Effector memory CD4-positive, alpha-beta T cell (primary cell): Measurements from ENCODE around the gene RFT1.

ENCODE experiments used
- DNase-seq, 3 donors: peaks; one replicate each; pipeline ENCODE4 v3.0.0-alpha.2; 2020
- H3K27ac ChIP-seq: 2 replicates; pipeline ENCODE4 v1.7.0; 2013; ENCODE audit warnings: mild to moderate bottlenecking, low read length, moderate library complexity; ENCODE audit not compliant: insufficient read depth, poor library complexity, severe bottlenecking
- H3K27me3 ChIP-seq: replicated peaks from 2 replicates; pipeline ENCODE4 v1.7.0; 2013; ENCODE audit warnings: mild to moderate bottlenecking, low read length; ENCODE audit not compliant: insufficient read depth, control insufficient read depth, poor library complexity, severe bottlenecking
- H3K36me3 ChIP-seq: 2 replicates; pipeline ENCODE4 v1.7.0; 2013; ENCODE audit warnings: mild to moderate bottlenecking, low read length, moderate library complexity; ENCODE audit not compliant: control insufficient read depth, insufficient read depth
- H3K4me1 ChIP-seq: 2 replicates; pipeline ENCODE4 v1.7.0; 2013; ENCODE audit warnings: low read length, mild to moderate bottlenecking; ENCODE audit not compliant: control insufficient read depth, insufficient read depth, poor library complexity, severe bottlenecking
- H3K4me3 ChIP-seq: 2 replicates; pipeline ENCODE4 v1.7.0; 2013; ENCODE audit warnings: low read length, low read depth, mild to moderate bottlenecking; ENCODE audit not compliant: insufficient read depth, poor library complexity, severe bottlenecking
- H3K9me3 ChIP-seq: 2 replicates; pipeline ENCODE4 v1.7.0; 2013; ENCODE audit warnings: mild to moderate bottlenecking, low read length, moderate library complexity; ENCODE audit not compliant: control insufficient read depth

RFT1 gene

DNA sequence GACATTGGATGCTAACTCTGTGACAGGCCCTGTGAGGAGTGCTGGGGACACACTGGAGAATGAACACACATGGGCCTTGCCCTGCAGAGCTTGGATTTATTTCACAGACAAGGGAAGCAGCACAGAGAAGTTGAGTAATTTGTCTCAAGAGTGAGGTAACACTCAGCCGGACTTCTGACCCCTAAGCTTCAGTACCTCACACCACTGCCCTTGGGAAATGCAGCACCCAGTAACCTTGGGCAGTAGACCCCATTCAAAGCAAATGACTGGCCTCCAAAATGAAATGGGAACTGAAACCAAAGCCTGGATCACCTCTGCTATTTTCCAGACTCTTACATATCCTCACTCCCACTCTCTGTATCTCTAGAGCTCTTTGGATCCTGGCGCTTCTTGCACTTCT is 37.3 kb downstream of the RFT1 start:
- peaks cover 51% of the 10 kb centered on the region for H3K36me3 ChIP-seq
- no peaks in the 10 kb centered on the region for H3K27me3 ChIP-seq
- DNase-seq, result no peak
- no peak overlapping the region for H3K4me3 ChIP-seq
- no peaks in the 10 kb centered on the region for H3K9me3 ChIP-seq
- no peaks in the 10 kb centered on the region for H3K4me1 ChIP-seq
- H3K27ac ChIP-seq, result no peak overlapping the region

DNA sequence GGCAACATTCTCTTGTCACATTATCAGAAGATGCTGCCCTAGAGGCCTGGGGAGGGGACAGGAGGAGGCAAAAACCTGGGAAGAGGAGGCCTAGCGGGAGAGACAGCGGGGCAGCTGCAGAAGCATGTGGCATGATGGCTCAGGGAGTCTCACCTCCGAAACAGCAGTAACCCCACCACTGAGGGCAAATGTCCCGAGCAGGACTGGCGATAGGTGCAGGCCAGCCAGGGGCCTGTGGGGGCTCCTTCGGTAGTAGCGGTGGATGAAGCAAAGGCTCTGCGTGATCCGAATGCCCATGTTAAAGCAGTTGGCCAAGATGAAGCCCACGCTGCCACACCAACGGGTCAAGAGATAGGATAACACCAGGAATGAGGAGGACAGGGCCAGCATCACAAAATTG is 38.0 kb downstream of the RFT1 start:
- Histone ChIP-seq H3K9me3 (no peaks in the 10 kb centered on the region), H3K27me3 (no peaks in the 10 kb centered on the region), H3K4me3 (no peak overlapping the region), H3K36me3 (peaks cover 55% of the 10 kb centered on the region), H3K27ac (no peak overlapping the region), H3K4me1 (no peaks in the 10 kb centered on the region)
- DNase-seq, result no peak

DNA sequence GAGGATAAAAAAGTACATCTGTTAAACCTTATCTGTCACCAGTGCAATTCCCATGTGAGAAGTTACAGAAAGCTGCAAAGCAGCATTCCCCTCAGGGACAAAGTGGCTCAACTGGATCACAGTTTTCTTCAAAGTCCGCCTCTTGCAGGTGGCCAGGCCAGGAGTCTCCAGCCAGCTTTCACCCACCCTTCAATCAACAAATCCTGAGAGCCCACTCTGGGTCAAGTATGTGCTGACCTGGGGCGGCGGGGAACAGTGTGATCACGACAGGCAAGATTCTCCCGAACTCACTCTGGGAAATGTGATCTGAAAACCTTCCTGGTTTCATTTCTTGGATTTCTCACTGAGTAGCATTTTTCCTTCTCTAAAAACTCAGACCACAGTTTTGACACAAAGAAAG is 39.2 kb downstream of the RFT1 start:
- H3K4me3 ChIP-seq, result no peak overlapping the region
- no peaks in the 10 kb centered on the region for H3K27me3 ChIP-seq
- H3K27ac ChIP-seq, result no peak overlapping the region
- H3K36me3 ChIP-seq, result peaks cover 56% of the 10 kb centered on the region
- DNase-seq, result no peak
- no peaks in the 10 kb centered on the region for H3K4me1 ChIP-seq
- H3K9me3 ChIP-seq, result no peaks in the 10 kb centered on the region

DNA sequence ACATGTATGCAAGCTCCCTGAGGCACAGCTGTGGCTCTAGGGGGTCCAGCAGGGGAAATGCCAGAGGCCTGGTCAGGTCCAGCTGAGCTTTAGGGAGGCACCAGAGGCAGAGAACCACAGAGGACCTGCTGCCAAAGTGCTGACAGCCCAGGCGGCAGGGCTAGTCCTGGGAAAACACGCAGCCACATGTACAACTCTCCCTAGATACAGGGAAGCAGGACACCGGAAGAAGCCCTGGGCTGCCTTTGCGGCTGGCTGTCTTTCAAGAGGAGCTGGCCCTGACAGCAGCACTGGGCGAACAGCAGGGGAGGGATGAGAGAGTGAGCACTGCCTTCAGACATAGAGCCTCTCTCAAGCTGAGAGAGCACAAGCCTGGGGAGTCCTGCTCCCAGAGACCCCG is 40.7 kb downstream of the RFT1 start:
- H3K4me3 ChIP-seq, result no peak overlapping the region
- no peaks in the 10 kb centered on the region for H3K4me1 ChIP-seq
- H3K36me3 ChIP-seq, result peaks cover 47% of the 10 kb centered on the region
- no peak for DNase-seq
- no peaks in the 10 kb centered on the region for H3K9me3 ChIP-seq
- H3K27ac ChIP-seq, result no peak overlapping the region
- H3K27me3 ChIP-seq, result no peaks in the 10 kb centered on the region

DNA sequence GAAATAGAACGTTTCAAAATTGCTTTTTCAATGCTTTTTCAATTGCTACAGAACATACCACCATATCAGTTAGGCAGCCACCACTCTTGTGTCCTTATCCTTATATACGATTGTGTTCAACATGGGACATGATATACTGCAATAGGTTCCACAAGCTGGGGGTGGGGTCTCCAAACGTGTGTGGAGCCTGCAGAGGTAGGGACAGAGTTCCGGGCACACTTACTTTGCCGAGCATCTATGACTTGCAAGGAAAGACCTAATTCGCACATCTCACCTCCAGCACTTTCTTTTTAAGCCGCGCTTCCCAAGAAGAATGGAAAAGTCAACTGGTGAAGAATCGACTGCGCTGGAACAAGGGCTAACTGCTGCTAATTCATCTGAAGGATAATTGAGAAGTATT is 44.8 kb downstream of the RFT1 start:
- Histone ChIP-seq H3K27ac (no peak overlapping the region), H3K9me3 (no peaks in the 10 kb centered on the region), H3K36me3 (peaks cover 21% of the 10 kb centered on the region), H3K4me3 (no peak overlapping the region), H3K27me3 (no peaks in the 10 kb centered on the region), H3K4me1 (no peaks in the 10 kb centered on the region)
- DNase-seq, result no peak

DNA sequence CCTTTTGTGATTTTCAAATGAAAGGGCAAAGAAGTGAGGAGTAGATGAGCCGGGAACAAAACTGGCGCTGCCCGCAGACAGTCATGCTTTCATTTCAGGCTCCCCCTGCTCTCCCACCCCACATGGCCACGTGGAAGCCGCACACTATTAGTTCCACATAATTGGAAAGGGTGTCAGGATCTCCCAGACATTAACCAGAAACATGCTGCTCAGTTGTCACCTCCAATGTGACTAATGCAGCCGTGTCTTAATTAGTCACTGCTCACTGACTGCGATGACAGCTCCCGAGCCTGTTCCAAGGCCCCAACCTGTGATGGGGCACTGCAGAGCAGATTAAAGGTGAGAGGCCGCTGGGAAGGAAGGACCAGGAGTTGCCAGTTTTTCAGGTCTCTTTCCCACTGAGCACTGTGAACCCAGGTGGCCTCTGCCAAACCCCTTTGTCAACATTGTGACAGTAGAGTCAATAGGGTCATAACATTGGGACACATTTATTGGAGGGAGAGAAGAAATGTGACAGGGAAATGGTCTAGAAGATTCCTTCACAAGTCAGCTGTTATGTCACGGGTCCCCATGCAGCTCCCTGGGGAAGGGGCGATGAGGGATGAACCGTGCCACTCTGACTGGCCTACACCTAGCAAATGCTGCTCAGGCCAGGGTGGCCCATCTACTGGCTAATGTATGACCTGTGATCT is 45.8 kb downstream of the RFT1 start:
- no peak for DNase-seq
- Histone ChIP-seq H3K27ac (no peak overlapping the region), H3K4me3 (no peak overlapping the region), H3K4me1 (no peaks in the 10 kb centered on the region), H3K36me3 (peaks cover 14% of the 10 kb centered on the region), H3K9me3 (no peaks in the 10 kb centered on the region), H3K27me3 (no peaks in the 10 kb centered on the region)

DNA sequence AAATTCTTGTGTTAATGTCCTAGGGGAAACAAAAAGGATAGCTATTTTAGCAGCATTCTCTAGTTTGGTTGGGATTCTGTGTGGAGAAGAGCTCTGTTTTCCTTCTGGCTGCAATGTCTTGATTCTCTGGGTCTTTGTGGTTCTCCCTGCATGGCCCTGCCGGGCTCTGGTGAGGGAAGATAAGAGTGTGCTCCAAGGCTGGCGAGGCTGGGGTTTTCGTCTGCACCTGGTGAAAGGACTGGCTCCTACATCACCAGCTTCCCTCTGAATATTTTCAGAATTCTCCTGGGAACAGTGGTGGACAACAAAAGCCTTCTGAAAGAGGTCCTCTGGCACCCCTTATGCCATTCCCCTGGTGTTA is 46.3 kb downstream of the RFT1 start:
- H3K36me3 ChIP-seq, result peaks cover 10% of the 10 kb centered on the region
- DNase-seq, result no peak
- no peak overlapping the region for H3K4me3 ChIP-seq
- no peak overlapping the region for H3K27ac ChIP-seq
- H3K9me3 ChIP-seq, result no peaks in the 10 kb centered on the region
- no peaks in the 10 kb centered on the region for H3K4me1 ChIP-seq
- no peaks in the 10 kb centered on the region for H3K27me3 ChIP-seq

DNA sequence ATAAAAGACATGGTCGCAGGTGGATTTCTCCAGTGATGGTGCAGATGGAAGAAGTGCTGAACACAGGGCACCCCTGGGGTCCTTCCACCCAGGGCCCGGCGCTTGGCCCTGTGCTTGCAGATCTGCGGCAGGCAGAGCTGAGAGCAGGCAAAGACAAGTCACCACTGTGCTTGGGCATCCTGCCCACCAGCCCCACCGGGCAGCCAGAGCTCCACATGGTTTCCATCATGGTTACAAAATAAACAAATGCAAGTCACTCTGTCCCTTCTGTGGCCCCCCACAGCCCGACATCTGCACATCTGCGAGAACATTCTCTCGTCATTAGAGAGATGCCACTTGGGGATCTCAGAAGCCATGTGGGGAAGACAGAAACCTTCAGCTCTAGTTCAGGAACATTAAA is 46.7 kb downstream of the RFT1 start:
- no peaks in the 10 kb centered on the region for H3K9me3 ChIP-seq
- H3K27ac ChIP-seq, result no peak overlapping the region
- H3K4me1 ChIP-seq, result no peaks in the 10 kb centered on the region
- DNase-seq, result no peak
- H3K27me3 ChIP-seq, result no peaks in the 10 kb centered on the region
- peaks cover 10% of the 10 kb centered on the region for H3K36me3 ChIP-seq
- H3K4me3 ChIP-seq, result no peak overlapping the region

DNA sequence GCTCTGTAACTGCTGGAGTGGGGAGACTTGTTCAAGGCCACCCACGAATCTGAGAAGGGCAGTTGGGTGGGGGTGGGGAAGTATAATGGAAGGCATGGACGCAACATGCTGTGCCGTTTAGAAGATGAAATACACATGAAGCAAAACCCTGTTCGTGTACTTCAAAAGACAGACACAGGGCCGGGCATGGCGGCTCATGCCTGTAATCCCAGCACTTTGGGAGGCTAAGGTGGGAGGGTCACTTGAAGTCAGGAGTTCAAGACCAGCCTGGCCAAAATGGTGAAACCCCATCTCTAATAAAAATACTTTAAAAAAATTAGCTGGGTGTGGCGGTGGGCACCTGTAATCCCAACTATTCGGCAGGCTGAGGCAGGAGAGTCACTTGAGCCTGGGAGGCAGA is 47.5 kb downstream of the RFT1 start:
- DNase-seq, result no peak
- H3K4me1 ChIP-seq, result no peaks in the 10 kb centered on the region
- no peaks in the 10 kb centered on the region for H3K9me3 ChIP-seq

DNA sequence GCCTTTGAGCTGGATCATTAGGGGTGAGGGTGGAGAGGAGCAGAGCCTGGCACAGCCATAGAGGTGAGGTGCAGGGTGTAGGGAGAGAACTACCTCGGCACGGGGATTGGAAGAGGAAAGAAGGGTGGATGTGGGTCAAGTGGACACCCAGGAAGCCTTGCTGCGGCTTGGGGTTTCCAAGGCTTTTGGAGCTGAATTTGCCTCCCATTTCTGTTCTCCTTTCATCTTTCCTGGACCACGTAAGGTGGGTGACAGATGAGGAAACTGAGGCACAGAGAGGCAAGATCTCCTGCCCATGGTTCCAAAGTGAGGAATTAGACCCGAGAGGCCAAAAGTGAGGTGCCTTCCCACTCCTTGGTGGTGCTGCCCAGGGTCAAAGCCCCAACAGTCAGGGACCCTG is 48.9 kb downstream of the RFT1 start:
- DNase-seq, result no peak
- no peaks in the 10 kb centered on the region for H3K27me3 ChIP-seq
- H3K9me3 ChIP-seq, result no peaks in the 10 kb centered on the region
- no peaks in the 10 kb centered on the region for H3K36me3 ChIP-seq
- no peaks in the 10 kb centered on the region for H3K4me1 ChIP-seq
- H3K4me3 ChIP-seq, result no peak overlapping the region
- no peak overlapping the region for H3K27ac ChIP-seq

More for the DNA sequence above, 47.5 kb downstream of the RFT1 start:
- peaks cover 5% of the 10 kb centered on the region for H3K36me3 ChIP-seq
- no peak overlapping the region for H3K4me3 ChIP-seq
- H3K27ac ChIP-seq, result no peak overlapping the region
- H3K27me3 ChIP-seq, result no peaks in the 10 kb centered on the region
